ENCODE results near the gene RNF26.
A peak's percentile ranks its signal among the peaks of the same experiment; 100 is the strongest.

RNF26 gene

GRCh38 chr11:119334174-119334930 lies at the start of gene RNF26:
Gene RNF26 (plus strand): TSS chr11:119334527. CDS start chr11:119335123, 596 bp downstream.
- peak; percentile 86 for DNase-seq (ENCODE audit: low read depth, low spot score)

GRCh38 chr11:119285431-119285830 lies 48.9 kb upstream of the RNF26 start:
- no peak for DNase-seq (ENCODE audit: low read depth, low spot score)

- DNase-seq (ENCODE audit: low read depth, low spot score), result no peak
These were observed 46.1 kb upstream of the RNF26 start for GRCh38 chr11:119288219-119288618.

- DNase-seq (ENCODE audit: low read depth, low spot score), result no peak
These were observed 43.3 kb upstream of the RNF26 start for GRCh38 chr11:119290894-119291497.

GRCh38 chr11:119293461-119293860 lies 40.9 kb upstream of the RNF26 start:
- DNase-seq (ENCODE audit: low read depth, low spot score), result no peak

GRCh38 chr11:119295178-119295577 lies 39.1 kb upstream of the RNF26 start:
- no peak for DNase-seq (ENCODE audit: low read depth, low spot score)

GRCh38 chr11:119297938-119298337 lies 36.4 kb upstream of the RNF26 start:
- DNase-seq (ENCODE audit: low read depth, low spot score), result no peak

- no peak for DNase-seq (ENCODE audit: low read depth, low spot score)
These were observed 35.6 kb upstream of the RNF26 start for GRCh38 chr11:119298726-119299125.

- DNase-seq (ENCODE audit: low read depth, low spot score), result no peak
These were observed 34.9 kb upstream of the RNF26 start for GRCh38 chr11:119299416-119299815.

GRCh38 chr11:119300198-119300964 lies 33.9 kb upstream of the RNF26 start:
- no peak for DNase-seq (ENCODE audit: low read depth, low spot score)

- DNase-seq (ENCODE audit: low read depth, low spot score), result no peak
These were observed 31.1 kb upstream of the RNF26 start for GRCh38 chr11:119303227-119303718.

GRCh38 chr11:119305556-119306372 lies 28.6 kb upstream of the RNF26 start:
- DNase-seq (ENCODE audit: low read depth, low spot score), result no peak

- DNase-seq (ENCODE audit: low read depth, low spot score), result peak; percentile 60
These were observed 27.9 kb upstream of the RNF26 start for GRCh38 chr11:119306373-119306890.

- no peak for DNase-seq (ENCODE audit: low read depth, low spot score)
These were observed 27.1 kb upstream of the RNF26 start for GRCh38 chr11:119307219-119307618.

GRCh38 chr11:119307974-119308373 lies 26.4 kb upstream of the RNF26 start:
- no peak for DNase-seq (ENCODE audit: low read depth, low spot score)

- DNase-seq (ENCODE audit: low read depth, low spot score), result no peak
These were observed 24.9 kb upstream of the RNF26 start for GRCh38 chr11:119309411-119309810.

GRCh38 chr11:119309953-119310681 lies 24.2 kb upstream of the RNF26 start:
- no peak for DNase-seq (ENCODE audit: low read depth, low spot score)

GRCh38 chr11:119310682-119311052 lies 23.7 kb upstream of the RNF26 start:
- no peak for DNase-seq (ENCODE audit: low read depth, low spot score)

- DNase-seq (ENCODE audit: low read depth, low spot score), result no peak
These were observed 19.6 kb upstream of the RNF26 start for GRCh38 chr11:119314726-119315125.

GRCh38 chr11:119315131-119316015 lies 19.0 kb upstream of the RNF26 start:
- DNase-seq (ENCODE audit: low read depth, low spot score), result no peak
